Osteoblast (primary cell): Measurements from ENCODE around the gene PCDHAC2. TPM values are rescaled to one million over a fixed set of nuclear protein-coding genes. Genes with fewer than 3 reads are reported as not detected.

ENCODE experiments used
- DNase-seq: peaks from one replicate; pipeline ENCODE4 v3.0.0; 2011; ENCODE audit warnings: low spot score, mixed read lengths; ENCODE audit not compliant: insufficient read length; ENCODE audit errors: missing footprints
- H2AFZ ChIP-seq: 2 replicates; pipeline ENCODE4 v1.6.0; 2011; ENCODE audit warnings: mild to moderate bottlenecking, low read length
- H3K27ac ChIP-seq: 2 replicates; pipeline ENCODE4 v1.5.1; 2011; ENCODE audit warnings: mild to moderate bottlenecking, low read depth, low read length, moderate library complexity
- H3K27me3 ChIP-seq: 2 replicates; pipeline ENCODE4 v1.6.0; 2012; ENCODE audit warnings: mild to moderate bottlenecking, control low read depth, inconsistent platforms, low read length, moderate library complexity; ENCODE audit not compliant: insufficient read depth
- H3K36me3 ChIP-seq: 2 replicates; pipeline ENCODE4 v1.5.1; 2011; ENCODE audit warnings: mild to moderate bottlenecking, low read length, control low read depth, moderate library complexity; ENCODE audit not compliant: insufficient read depth
- H3K4me1 ChIP-seq: 2 replicates; pipeline ENCODE4 v1.5.1; 2011; ENCODE audit warnings: mild to moderate bottlenecking, low read length, control low read depth, moderate library complexity; ENCODE audit not compliant: insufficient read depth
- H3K4me2 ChIP-seq: 2 replicates; pipeline ENCODE4 v1.6.0; 2011; ENCODE audit warnings: mild to moderate bottlenecking, low read length; ENCODE audit not compliant: insufficient read depth
- H3K4me3 ChIP-seq: fragments of 200-600 bp; sonication (generic); 3 replicates; pipeline ENCODE4 v1.5.1; 2012; ENCODE audit warnings: mild to moderate bottlenecking, low read length, inconsistent platforms; ENCODE audit not compliant: insufficient read depth
- H3K79me2 ChIP-seq: 2 replicates; pipeline ENCODE4 v1.6.0; 2012; ENCODE audit warnings: mild to moderate bottlenecking, low read length, control low read depth, inconsistent platforms; ENCODE audit not compliant: insufficient read depth
- H3K9me3 ChIP-seq: 2 replicates; pipeline ENCODE4 v1.5.1; 2011; ENCODE audit warnings: low read depth, low read length, control low read depth
- H4K20me1 ChIP-seq: 2 replicates; pipeline ENCODE4 v1.6.0; 2012; ENCODE audit warnings: mild to moderate bottlenecking, low read length, control low read depth; ENCODE audit not compliant: insufficient read depth
- CTCF ChIP-seq: IDR thresholded peaks from 2 replicates; pipeline ENCODE4 v1.5.1; 2011; ENCODE audit warnings: mild to moderate bottlenecking, low read depth, low read length, moderate library complexity; ENCODE audit errors: extremely low read depth
- total RNA-seq: library from RNA; depleted of rRNA; stranded (reverse); fragments of >200 nt; gene quantifications from 2 replicates; pipeline ENCODE4 v1.2.3, GENCODE V29; 2012

The PCDHAC2 gene
- total RNA-seq: 0.36 and 0.59 TPM in 2 replicates

- DNase-seq: peak; percentile 76
- Histone ChIP-seq H3K4me1 (no peaks in the 10 kb centered on the region), H3K4me3 (peak within 1 kb of the TSS; percentile 60), H3K27me3 (no peaks in the 10 kb centered on the region), H3K79me2 (no peaks in the 10 kb centered on the region), H3K4me2 (peak within 1 kb of the TSS; percentile 66), H4K20me1 (no peaks in the 10 kb centered on the region), H3K27ac (no peak within 1 kb of the TSS), H2AFZ (peak within 1 kb of the TSS; percentile 70), H3K9me3 (no peaks in the 10 kb centered on the region), H3K36me3 (no peaks in the 10 kb centered on the region)
- no peak for TF ChIP-seq CTCF
These were observed at the start of gene PCDHAC2 for GRCh38 chr5:140966293-140967225. Gene PCDHAC2 (plus strand): TSS chr5:140966476. CDS start chr5:140966767, 291 bp downstream.

GRCh38 chr5:140923601-140924000 is 42.7 kb upstream of the PCDHAC2 start:
- H4K20me1 ChIP-seq: no peaks in the 10 kb centered on the region
- no peak overlapping the region for H3K4me2 ChIP-seq
- TF ChIP-seq CTCF: no peak
- H3K79me2 ChIP-seq: no peaks in the 10 kb centered on the region
- H3K36me3 ChIP-seq: no peaks in the 10 kb centered on the region
- H3K4me1 ChIP-seq: no peaks in the 10 kb centered on the region
- H2AFZ ChIP-seq: no peak overlapping the region
- DNase-seq: no peak
- H3K27ac ChIP-seq: no peak overlapping the region
- no peaks in the 10 kb centered on the region for H3K9me3 ChIP-seq
- no peak overlapping the region for H3K4me3 ChIP-seq
- peaks cover 4% of the 10 kb centered on the region for H3K27me3 ChIP-seq

GRCh38 chr5:140925806-140926442 is 40.4 kb upstream of the PCDHAC2 start, which contains the start of gene PCDHAC1:
Gene PCDHAC1 (plus strand): TSS chr5:140926299. CDS start chr5:140926893, 594 bp downstream.
- Histone ChIP-seq H3K4me3 (peak within 1 kb of the TSS; percentile 58), H3K79me2 (no peaks in the 10 kb centered on the region), H3K27ac (no peak within 1 kb of the TSS), H3K4me1 (no peaks in the 10 kb centered on the region), H4K20me1 (no peaks in the 10 kb centered on the region), H3K9me3 (no peaks in the 10 kb centered on the region), H3K27me3 (peaks cover 4% of the 10 kb centered on the region), H3K4me2 (peak within 1 kb of the TSS; percentile 67), H3K36me3 (no peaks in the 10 kb centered on the region), H2AFZ (peak within 1 kb of the TSS; percentile 83)
- no peak for TF ChIP-seq CTCF
- peak; percentile 3 for DNase-seq
